Measurements from ENCODE around the gene CKAP4. TPM values are rescaled to one million over a fixed set of nuclear protein-coding genes. Genes with fewer than 3 reads are reported as not detected.

Gene CKAP4
- polyA plus RNA-seq, 2 of the 4 experiments (the other 2 are of a cell fraction): 70.4 to 108 TPM

- 83% methylated on average over 6 of the region's 6 CpGs for WGBS (ENCODE audit: missing lambda C conversion rate)
- peaks cover 8% of the 10 kb centered on the region for H3K4me1 ChIP-seq
- no peak for ATAC-seq
- H3K9me3 ChIP-seq: no peaks in the 10 kb centered on the region
- no peak for DNase-seq (ENCODE audit: low read depth in 1 of 2, low spot score in 1 of 2)
- TF ChIP-seq ESRRA (IDR thresholded peaks at IDR 0.05; ENCODE audit: borderline replicate concordance, low read length) (no peak), NPAS2 (CRISPR knock-in tag; IDR thresholded peaks at IDR 0.05; ENCODE audit: borderline replicate concordance) (no peak), PBX3 (IDR thresholded peaks at IDR 0.05) (no peak), FOSL2 (IDR thresholded peaks at IDR 0.05) (no peak), FOSL2 (CRISPR knock-in tag; IDR thresholded peaks at IDR 0.05) (no peak), RAD21 (conservative IDR thresholded peaks at IDR 0.05 in 1 of 2, IDR thresholded peaks at IDR 0.05 in 1 of 2) (no peak), KDM5A (IDR thresholded peaks at IDR 0.05) (no peak), EP300 (IDR thresholded peaks at IDR 0.05) (no peak), HES2 (IDR thresholded peaks at IDR 0.05) (no peak), EHF (CRISPR knock-in tag; IDR thresholded peaks at IDR 0.05) (no peak), MAFK (IDR thresholded peaks at IDR 0.05; ENCODE audit: partially characterized antibody) (no peak), NR3C1 (IDR thresholded peaks at IDR 0.05) (no peak), TP53 (CRISPR knock-in tag; IDR thresholded peaks at IDR 0.05) (no peak), ZFP36 (IDR thresholded peaks at IDR 0.05; ENCODE audit: borderline replicate concordance, partially characterized antibody) (no peak), E2F6 (IDR thresholded peaks at IDR 0.05; ENCODE audit: borderline replicate concordance, low read depth) (no peak), TFCP2L1 (CRISPR knock-in tag; IDR thresholded peaks at IDR 0.05) (no peak), ATOH8 (CRISPR knock-in tag; IDR thresholded peaks at IDR 0.05; ENCODE audit: low read depth) (no peak), HMGXB4 (CRISPR knock-in tag; IDR thresholded peaks at IDR 0.05; ENCODE audit: borderline replicate concordance) (no peak)
- no peak overlapping the region for H3K4me3 ChIP-seq
- ChIA-PET CTCF (interaction anchor here (0.8 to 1.1 kb wide), 4 partner anchors 21 to 105 kb away, joined by 3 read pairs; partner anchors contain the start of gene POLR3B), POLR2A (no interaction called here)
- no peak for FAIRE-seq
- no peak overlapping the region for H3K27ac ChIP-seq
- no peak overlapping the region for H3K4me2 ChIP-seq
Observed at GRCh38 chr12:106251631-106252455, 4.0 kb upstream of the CKAP4 start.

GRCh38 chr12:106249411-106250135, 1.8 kb upstream of the CKAP4 start:
- H3K9me3 ChIP-seq: no peaks in the 10 kb centered on the region
- H3K4me3 ChIP-seq: no peak overlapping the region
- DNase-seq (ENCODE audit: low read depth in 1 of 2, low spot score in 1 of 2) (no peak), ATAC-seq (no peak), FAIRE-seq (no peak)
- H3K4me1 ChIP-seq: peaks cover 27% of the 10 kb centered on the region
- 85% methylated on average over 5 of the region's 5 CpGs for WGBS (ENCODE audit: missing lambda C conversion rate)
- CTCF ChIA-PET: no interaction called here
- POLR2A ChIA-PET: no interaction called here
- H3K27ac ChIP-seq: no peak overlapping the region
- H3K4me2 ChIP-seq: peak overlapping the region; percentile 78
- TF ChIP-seq CHD4 (IDR thresholded peaks at IDR 0.05; ENCODE audit: borderline replicate concordance) (no peak), CBX8 (IDR thresholded peaks at IDR 0.05) (no peak), ESRRA (IDR thresholded peaks at IDR 0.05; ENCODE audit: borderline replicate concordance, low read length) (no peak), FOXS1 (CRISPR knock-in tag; IDR thresholded peaks at IDR 0.05) (no peak), EHMT2 (IDR thresholded peaks at IDR 0.05; ENCODE audit: low read depth) (no peak), ELK1 (IDR thresholded peaks at IDR 0.05; ENCODE audit: low read depth, low read length) (no peak), JUN (IDR thresholded peaks at IDR 0.05) (no peak), CBX2 (IDR thresholded peaks at IDR 0.05; ENCODE audit: borderline replicate concordance, low read depth) (no peak), CEBPB (IDR thresholded peaks at IDR 0.05) (no peak), RFX5 (IDR thresholded peaks at IDR 0.05) (no peak), ZFP36 (IDR thresholded peaks at IDR 0.05; ENCODE audit: borderline replicate concordance, partially characterized antibody) (no peak), MAZ (IDR thresholded peaks at IDR 0.05; ENCODE audit: borderline replicate concordance, low read depth, low read length) (no peak), EHF (CRISPR knock-in tag; IDR thresholded peaks at IDR 0.05) (no peak), KDM5A (IDR thresholded peaks at IDR 0.05) (no peak), SMC3 (IDR thresholded peaks at IDR 0.05) (no peak), RAD21 (conservative IDR thresholded peaks at IDR 0.05 in 1 of 2, IDR thresholded peaks at IDR 0.05 in 1 of 2) (no peak), E2F6 (IDR thresholded peaks at IDR 0.05; ENCODE audit: borderline replicate concordance, low read depth) (no peak)
